CD4-positive, alpha-beta T cell treated with Interferon gamma for 1 hour (primary cell): ENCODE measurements around the gene PRB4.
"Not testable (repeated sequence)": the region's sequence is repeated elsewhere in the genome, so short reads cannot be mapped to it uniquely, and the experiment has no call there.

Experiments used
- DNase-seq: peaks from one replicate; pipeline ENCODE4 v3.0.0-alpha.2; 2020

Gene PRB4

GRCh38 chr12:11310336-11310735 is at the start of gene PRB4:
Gene PRB4, minus strand, starts transcription at chr12:11310436. Its CDS starts 38 bp downstream, at chr12:11310398.
- DNase-seq: no peak

GRCh38 chr12:11351736-11352135 is 41.5 kb upstream of the PRB4 start:
- not testable (repeated sequence) for DNase-seq

- DNase-seq: no peak
These were observed 38.2 kb upstream of the PRB4 start for GRCh38 chr12:11348439-11348838.

- DNase-seq: no peak
These were observed 37.6 kb upstream of the PRB4 start for GRCh38 chr12:11347810-11348209.

GRCh38 chr12:11344500-11344899 is 34.3 kb upstream of the PRB4 start:
- DNase-seq: no peak

- no peak for DNase-seq
These were observed 14.2 kb upstream of the PRB4 start for GRCh38 chr12:11324426-11324825.

GRCh38 chr12:11321980-11322379 is 11.7 kb upstream of the PRB4 start:
- DNase-seq: no peak

- no peak for DNase-seq
These were observed 3.1 kb downstream of the PRB4 start for GRCh38 chr12:11307143-11307542.

- DNase-seq: no peak
These were observed 36.8 kb downstream of the PRB4 start for GRCh38 chr12:11273449-11273848.

- DNase-seq: no peak
These were observed 40.6 kb downstream of the PRB4 start, which contains the start of gene PRB3 for GRCh38 chr12:11269607-11270006. Gene PRB3, minus strand, starts transcription at chr12:11269707. Its CDS starts 38 bp downstream, at chr12:11269669.

- no peak for DNase-seq
These were observed 45.7 kb downstream of the PRB4 start for GRCh38 chr12:11264501-11264900.
